ENCODE measurements around the gene MOG.
"Not testable (repeated sequence)": the region's sequence is repeated elsewhere in the genome, so short reads cannot be mapped to it uniquely, and the experiment has no call there.

MOG gene

DNA sequence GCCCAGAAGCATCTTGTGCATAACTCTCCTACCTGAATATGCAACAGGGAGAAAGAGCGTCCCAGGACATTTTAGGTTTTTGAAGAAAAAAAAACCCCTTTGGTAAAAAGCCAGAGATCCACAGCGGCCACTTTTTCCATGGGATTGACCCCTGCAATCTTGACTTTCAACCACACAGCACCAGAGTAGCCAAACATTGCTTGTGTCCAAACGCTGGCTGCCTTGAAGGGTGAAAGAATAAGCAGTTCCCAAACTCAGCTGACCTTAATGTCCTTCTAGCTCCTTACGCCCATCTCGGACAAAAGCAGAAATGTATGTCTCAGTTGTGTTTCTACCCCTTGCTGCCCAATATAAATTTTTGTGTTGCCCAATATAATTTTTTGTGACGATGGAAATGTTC, 1.2 kb upstream of the MOG start:
- no peak overlapping the region for H3K27ac Mint-ChIP-seq
- no peaks in the 10 kb centered on the region for H3K36me3 Mint-ChIP-seq (ENCODE audit: low read depth)

DNA sequence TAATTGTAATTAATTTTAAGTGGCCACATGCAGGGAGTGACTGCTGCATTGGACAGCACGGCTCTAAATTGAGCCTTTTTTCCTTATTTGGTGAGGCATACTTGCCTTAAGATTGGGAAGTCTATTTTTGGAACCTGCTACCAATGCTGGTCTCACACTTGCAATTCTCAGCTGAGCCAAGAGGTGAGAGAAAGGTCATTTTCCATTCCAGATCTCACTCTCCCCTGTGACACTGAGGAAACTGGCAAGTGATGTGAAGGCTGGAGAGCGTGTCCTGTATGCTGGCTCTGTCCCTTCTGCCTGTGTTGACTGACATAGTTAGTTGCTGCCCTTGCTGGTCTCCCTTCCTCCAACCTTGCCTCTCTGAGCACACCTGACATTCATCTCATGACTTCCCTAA, 735 bp upstream of the MOG start:
- H3K9me3 Mint-ChIP-seq, result no peaks in the 10 kb centered on the region
- no peak overlapping the region for H3K27ac Mint-ChIP-seq
- no peak overlapping the region for H3K4me3 Mint-ChIP-seq
- DNase-seq, result no peak
- H3K27me3 Mint-ChIP-seq, result peaks cover 30% of the 10 kb centered on the region
- peaks cover 2% of the 10 kb centered on the region for H3K4me1 Mint-ChIP-seq (ENCODE audit: low read depth)
- no peaks in the 10 kb centered on the region for H3K36me3 Mint-ChIP-seq (ENCODE audit: low read depth)

More for the DNA sequence above, 1.2 kb upstream of the MOG start:
- Mint-ChIP-seq H3K4me1 (ENCODE audit: low read depth) (peaks cover 2% of the 10 kb centered on the region), H3K27me3 (peaks cover 25% of the 10 kb centered on the region), H3K4me3 (no peak overlapping the region), H3K9me3 (no peaks in the 10 kb centered on the region)
- DNase-seq, result no peak

DNA sequence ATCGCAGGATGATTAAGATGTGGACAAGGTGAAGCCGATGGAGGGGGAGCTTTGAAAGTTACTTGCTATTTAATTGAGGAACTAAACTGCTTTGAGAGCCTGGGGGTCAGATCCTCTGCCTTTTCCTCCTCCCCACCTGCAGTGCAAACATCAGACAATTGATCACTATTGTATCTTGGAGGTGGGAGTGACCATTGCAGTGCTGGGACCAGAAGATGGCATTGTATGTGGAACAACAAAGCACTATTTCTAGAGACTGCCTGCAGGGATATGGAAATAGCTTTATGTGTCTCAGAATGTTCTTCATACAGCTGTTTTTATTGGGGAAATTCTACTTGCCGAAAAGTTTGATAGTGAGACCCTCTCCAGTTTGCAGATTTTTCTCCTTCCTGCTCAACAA, 4.2 kb downstream of the MOG start:
- Mint-ChIP-seq H3K27me3 (peaks cover 48% of the 10 kb centered on the region), H3K4me1 (ENCODE audit: low read depth) (no peaks in the 10 kb centered on the region), H3K4me3 (no peak overlapping the region), H3K36me3 (ENCODE audit: low read depth) (no peaks in the 10 kb centered on the region), H3K27ac (no peak overlapping the region), H3K9me3 (no peaks in the 10 kb centered on the region)
- DNase-seq, result no peak

DNA sequence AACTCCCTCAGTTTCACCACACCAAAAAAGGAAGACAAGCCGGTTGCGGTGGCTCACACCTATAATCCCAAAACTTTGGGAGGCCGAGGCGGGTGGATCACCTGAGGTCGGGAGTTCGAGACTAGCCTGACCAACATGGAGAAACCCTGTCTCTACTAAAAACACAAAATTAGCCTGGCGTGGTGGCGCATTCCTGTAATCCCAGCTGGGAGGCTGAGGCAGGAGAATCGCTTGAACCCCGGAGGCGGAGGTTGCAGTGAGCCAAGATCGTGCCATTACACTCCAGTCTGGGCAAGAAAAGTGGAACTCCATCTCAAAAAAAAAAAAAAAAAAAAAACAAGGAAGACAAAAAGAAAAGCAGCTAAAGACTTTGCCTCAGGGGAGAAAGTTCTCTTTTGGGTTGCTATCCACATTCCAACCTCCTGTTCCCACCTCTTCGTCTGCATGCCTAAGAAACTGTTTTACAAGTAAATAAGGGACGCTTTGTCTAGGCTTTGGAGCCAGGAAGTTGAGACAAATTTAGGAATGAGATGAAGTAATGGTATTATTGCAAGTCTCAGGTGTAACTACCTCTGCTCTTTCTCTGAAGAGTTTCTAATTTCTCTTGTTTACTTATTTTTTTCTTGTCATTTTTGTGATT, 4.7 kb downstream of the MOG start:
- DNase-seq; H3K9me3 Mint-ChIP-seq; H3K27ac Mint-ChIP-seq; H3K36me3 Mint-ChIP-seq (ENCODE audit: low read depth); H3K4me1 Mint-ChIP-seq (ENCODE audit: low read depth); H3K4me3 Mint-ChIP-seq: not testable (repeated sequence)
- H3K27me3 Mint-ChIP-seq, result peaks cover 48% of the 10 kb centered on the region

DNA sequence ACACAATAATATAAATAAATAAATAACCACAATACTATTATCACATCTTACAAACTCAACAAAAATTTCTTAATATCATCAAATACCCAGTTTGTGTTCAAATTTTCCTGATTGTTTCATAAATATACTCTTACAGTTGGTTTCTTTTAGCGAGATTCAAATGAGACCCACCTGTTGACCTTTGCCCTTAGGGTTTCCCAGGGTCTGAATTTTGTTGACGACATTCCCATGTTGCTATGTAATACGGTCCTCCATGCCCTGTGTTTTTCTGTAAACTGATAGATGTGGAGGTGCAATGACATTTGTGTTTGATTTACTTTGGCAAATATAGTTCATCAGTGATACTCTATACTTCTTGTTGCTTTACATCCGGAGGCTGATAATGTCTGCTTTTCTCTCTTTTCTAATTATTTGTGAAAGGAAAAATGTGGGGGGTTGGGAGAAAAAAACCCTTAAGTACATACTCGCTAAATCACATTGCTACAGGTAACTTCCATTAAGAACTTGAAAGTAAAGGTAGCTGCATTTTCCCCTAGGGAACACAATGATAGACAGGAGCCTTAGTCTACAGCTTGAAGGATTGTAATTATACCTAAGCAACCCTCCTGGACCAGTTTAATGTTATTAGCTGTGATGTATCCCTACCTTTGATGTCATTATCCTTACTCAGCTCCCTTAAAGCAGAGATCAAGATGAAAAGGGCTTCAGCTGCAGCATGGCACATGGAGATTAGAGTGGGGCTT, 6.6 kb downstream of the MOG start:
- Mint-ChIP-seq H3K4me3 (no peak overlapping the region), H3K27ac (no peak overlapping the region), H3K27me3 (peaks cover 54% of the 10 kb centered on the region), H3K9me3 (no peaks in the 10 kb centered on the region), H3K4me1 (ENCODE audit: low read depth) (no peaks in the 10 kb centered on the region), H3K36me3 (ENCODE audit: low read depth) (no peaks in the 10 kb centered on the region)
- DNase-seq, result no peak

DNA sequence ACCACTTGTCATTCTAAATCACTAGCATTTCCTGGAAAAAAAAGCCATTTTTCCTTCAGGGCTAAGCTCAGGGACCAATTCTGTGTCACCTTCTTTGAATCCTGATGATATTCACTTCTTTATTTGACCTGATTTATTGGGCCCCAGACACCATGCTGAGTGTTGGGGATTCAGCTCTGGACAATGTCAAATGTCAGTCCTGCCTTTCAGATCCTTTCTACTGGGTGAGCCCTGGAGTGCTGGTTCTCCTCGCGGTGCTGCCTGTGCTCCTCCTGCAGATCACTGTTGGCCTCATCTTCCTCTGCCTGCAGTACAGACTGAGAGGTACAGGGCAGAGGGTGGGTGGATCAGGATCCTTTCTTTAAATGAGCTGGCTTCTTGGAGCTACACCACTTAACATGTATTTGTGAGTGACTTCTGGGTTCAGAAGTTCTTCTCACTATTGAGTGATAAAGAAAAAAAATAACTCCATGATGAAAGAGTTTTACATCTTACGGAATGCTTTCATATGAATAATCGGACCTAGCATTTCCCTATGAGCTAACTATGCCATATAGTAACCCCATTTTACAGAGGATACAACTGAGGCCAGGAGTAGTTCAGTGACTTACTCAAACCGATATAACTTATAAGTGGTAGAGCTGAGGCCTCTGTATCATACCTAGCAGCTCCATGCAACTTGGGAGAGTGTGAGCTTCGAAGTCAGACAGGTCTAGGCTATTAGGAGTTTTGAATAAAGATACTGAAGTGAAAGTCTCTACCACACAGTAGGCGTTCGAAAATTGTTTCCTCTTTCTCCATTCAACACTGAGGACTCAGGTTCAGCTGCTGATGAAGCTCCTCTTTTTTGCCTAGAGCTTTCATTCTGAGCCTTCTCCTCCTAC, 9.3 kb downstream of the MOG start:
- H3K4me3 Mint-ChIP-seq, result no peak overlapping the region
- H3K4me1 Mint-ChIP-seq (ENCODE audit: low read depth), result no peaks in the 10 kb centered on the region
- no peaks in the 10 kb centered on the region for H3K9me3 Mint-ChIP-seq
- no peaks in the 10 kb centered on the region for H3K36me3 Mint-ChIP-seq (ENCODE audit: low read depth)
- H3K27me3 Mint-ChIP-seq, result peaks cover 50% of the 10 kb centered on the region
- DNase-seq, result no peak
- no peak overlapping the region for H3K27ac Mint-ChIP-seq

DNA sequence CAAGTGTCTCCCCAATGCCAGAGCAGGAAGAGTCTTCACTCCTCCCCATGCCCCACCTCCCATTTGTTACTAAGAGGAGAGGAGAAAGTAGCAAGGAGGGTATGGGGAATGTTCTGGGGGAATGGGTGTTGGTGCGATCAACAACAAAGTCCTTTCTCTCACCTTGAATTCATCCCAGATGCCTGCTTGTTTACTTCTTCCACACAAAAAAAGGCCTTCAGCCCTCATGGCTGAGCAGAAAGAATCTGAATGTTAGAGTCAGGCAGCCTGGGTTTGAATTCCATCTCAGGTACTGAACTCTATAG, 9.9 kb downstream of the MOG start:
- Mint-ChIP-seq H3K27me3 (peaks cover 51% of the 10 kb centered on the region), H3K27ac (no peak overlapping the region), H3K36me3 (ENCODE audit: low read depth) (no peaks in the 10 kb centered on the region), H3K9me3 (no peaks in the 10 kb centered on the region), H3K4me1 (ENCODE audit: low read depth) (no peaks in the 10 kb centered on the region), H3K4me3 (no peak overlapping the region)
- DNase-seq, result no peak

DNA sequence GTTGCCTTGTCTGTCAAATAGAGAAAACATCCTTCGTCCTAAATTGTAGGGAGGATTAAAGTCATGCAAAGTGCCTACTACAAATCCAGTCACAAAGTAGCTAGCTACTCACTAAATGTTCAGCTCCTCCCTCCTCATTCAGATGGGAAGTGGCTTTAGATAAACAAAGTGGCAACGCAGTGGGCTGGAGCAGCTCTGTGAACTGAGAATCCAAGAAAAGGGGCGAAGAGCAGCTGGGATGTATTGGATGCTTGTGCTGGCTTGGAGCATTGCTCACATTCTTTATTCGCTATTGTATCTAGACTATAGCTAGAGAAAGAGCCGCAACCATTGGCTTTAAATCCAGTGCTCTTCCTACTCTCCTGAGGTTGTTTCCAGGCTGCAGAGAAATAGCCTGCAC, 10.3 kb downstream of the MOG start:
- no peak overlapping the region for H3K4me3 Mint-ChIP-seq
- DNase-seq, result no peak
- H3K9me3 Mint-ChIP-seq, result no peaks in the 10 kb centered on the region
- peaks cover 48% of the 10 kb centered on the region for H3K27me3 Mint-ChIP-seq
- no peaks in the 10 kb centered on the region for H3K36me3 Mint-ChIP-seq (ENCODE audit: low read depth)
- no peak overlapping the region for H3K27ac Mint-ChIP-seq
- H3K4me1 Mint-ChIP-seq (ENCODE audit: low read depth), result no peaks in the 10 kb centered on the region

DNA sequence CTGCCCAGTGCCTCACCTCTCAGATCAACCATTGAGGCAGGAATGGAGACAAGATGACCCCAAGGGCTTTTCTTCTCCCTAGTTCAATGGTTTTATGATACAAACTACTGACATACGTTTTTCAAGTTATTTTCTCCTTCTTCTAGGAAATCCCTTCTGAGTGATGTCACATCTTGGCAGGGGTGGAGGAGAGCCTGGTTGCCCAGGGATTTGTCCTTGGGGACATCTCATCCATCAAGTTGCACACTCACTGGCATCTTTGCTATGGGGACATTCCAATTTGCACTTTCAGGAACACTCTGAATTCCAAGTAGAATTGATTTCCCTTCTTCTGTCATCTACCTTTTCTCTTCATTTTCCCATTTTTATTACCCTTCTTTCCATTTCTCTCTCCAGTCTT, 14.1 kb downstream of the MOG start:
- Mint-ChIP-seq H3K36me3 (ENCODE audit: low read depth) (no peaks in the 10 kb centered on the region), H3K4me1 (ENCODE audit: low read depth) (no peaks in the 10 kb centered on the region), H3K4me3 (no peak overlapping the region), H3K9me3 (no peaks in the 10 kb centered on the region), H3K27ac (no peak overlapping the region), H3K27me3 (peaks cover 34% of the 10 kb centered on the region)
- DNase-seq, result no peak

DNA sequence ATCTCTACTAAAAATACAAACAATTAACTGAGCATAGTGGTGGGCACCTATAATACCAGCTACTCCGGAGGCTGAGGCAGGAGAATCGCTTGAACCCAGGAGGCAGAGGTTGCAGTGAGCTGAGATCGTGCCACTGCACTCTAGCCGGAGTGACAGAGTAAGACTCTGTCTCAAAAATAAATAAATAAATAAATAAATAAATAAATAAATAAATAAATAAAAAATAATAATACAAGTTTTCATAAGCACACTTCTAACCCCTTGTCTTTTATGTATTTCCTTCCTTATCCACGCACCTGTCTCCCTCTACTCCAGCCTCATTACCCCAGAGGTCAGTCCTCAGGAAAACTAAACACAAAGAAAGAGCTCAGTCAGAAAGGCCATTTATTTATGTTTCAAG, 15.2 kb downstream of the MOG start:
- not testable (repeated sequence) for H3K9me3 Mint-ChIP-seq; H3K36me3 Mint-ChIP-seq (ENCODE audit: low read depth); H3K27ac Mint-ChIP-seq; H3K4me1 Mint-ChIP-seq (ENCODE audit: low read depth); H3K4me3 Mint-ChIP-seq; DNase-seq
- H3K27me3 Mint-ChIP-seq, result peaks cover 31% of the 10 kb centered on the region

DNA sequence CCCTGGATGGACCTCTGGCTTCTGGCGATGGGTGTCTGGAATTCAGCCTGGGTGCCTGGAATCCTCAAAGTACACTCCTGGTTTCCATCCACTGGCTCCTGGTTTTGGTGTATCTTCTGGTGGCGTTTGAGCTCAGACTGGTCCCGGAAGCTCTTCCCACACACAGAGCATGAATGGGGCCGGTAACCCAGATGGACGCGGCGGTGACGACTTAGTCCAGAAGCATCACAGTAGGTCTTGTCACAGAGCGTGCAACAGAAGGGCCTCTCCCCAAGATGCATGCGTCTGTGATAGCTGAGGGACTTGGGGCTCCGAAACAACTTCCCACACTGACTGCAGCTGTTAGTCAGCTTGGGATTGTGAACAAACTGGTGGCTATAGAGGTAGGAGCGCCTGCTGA, 16.3 kb downstream of the MOG start:
- DNase-seq, result no peak
- H3K4me1 Mint-ChIP-seq (ENCODE audit: low read depth), result peaks cover 4% of the 10 kb centered on the region
- peaks cover 22% of the 10 kb centered on the region for H3K27me3 Mint-ChIP-seq
- H3K36me3 Mint-ChIP-seq (ENCODE audit: low read depth), result no peaks in the 10 kb centered on the region
- no peak overlapping the region for H3K27ac Mint-ChIP-seq
- no peaks in the 10 kb centered on the region for H3K9me3 Mint-ChIP-seq
- H3K4me3 Mint-ChIP-seq, result no peak overlapping the region

DNA sequence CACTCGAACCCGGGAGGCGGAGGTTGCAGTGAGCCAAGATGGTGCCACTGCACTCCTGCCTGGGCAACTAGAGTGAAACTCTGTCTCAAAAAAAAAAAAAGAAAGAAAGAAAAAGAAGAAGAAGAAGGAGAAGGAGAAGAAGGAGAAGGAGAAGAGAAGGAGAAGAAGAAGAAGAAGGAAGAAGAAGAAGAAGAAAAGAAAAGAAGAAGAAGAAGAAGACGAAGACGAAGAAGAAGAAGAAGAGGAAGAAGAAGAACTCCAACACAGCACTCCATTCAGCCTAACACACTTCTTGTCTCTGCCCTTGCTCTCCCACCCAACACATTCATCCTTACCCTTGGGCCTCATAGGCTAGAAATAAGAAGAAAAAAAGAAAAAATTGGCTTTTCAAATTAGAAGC, 17.1 kb downstream of the MOG start:
- Mint-ChIP-seq H3K4me1 (ENCODE audit: low read depth) (peaks cover 4% of the 10 kb centered on the region), H3K36me3 (ENCODE audit: low read depth) (no peaks in the 10 kb centered on the region), H3K27me3 (peaks cover 23% of the 10 kb centered on the region), H3K27ac (no peak overlapping the region), H3K4me3 (no peak overlapping the region), H3K9me3 (no peaks in the 10 kb centered on the region)
- DNase-seq, result no peak

DNA sequence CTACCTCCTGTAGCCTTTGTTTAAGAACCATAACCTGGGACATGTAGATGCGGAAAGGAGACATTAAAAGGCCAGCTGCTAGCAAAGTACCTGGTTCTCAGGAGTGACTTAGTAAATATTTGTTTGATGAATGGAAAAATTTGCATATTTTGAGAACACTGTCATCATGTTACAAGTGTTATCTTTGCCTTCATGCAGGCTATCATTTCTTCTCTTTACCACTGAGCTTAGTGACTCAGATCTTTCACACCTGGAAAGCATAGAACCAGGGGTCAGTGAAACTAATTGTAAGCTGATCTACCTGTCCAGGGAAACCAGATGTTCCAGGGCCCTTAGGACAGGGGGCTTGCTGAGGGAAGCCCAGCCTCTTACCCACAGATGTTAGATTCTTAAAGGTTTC, 18.7 kb downstream of the MOG start:
- no peak overlapping the region for H3K27ac Mint-ChIP-seq
- peaks cover 23% of the 10 kb centered on the region for H3K27me3 Mint-ChIP-seq
- H3K4me3 Mint-ChIP-seq, result no peak overlapping the region
- DNase-seq, result no peak
- no peaks in the 10 kb centered on the region for H3K36me3 Mint-ChIP-seq (ENCODE audit: low read depth)
- H3K9me3 Mint-ChIP-seq, result no peaks in the 10 kb centered on the region
- peaks cover 4% of the 10 kb centered on the region for H3K4me1 Mint-ChIP-seq (ENCODE audit: low read depth)

DNA sequence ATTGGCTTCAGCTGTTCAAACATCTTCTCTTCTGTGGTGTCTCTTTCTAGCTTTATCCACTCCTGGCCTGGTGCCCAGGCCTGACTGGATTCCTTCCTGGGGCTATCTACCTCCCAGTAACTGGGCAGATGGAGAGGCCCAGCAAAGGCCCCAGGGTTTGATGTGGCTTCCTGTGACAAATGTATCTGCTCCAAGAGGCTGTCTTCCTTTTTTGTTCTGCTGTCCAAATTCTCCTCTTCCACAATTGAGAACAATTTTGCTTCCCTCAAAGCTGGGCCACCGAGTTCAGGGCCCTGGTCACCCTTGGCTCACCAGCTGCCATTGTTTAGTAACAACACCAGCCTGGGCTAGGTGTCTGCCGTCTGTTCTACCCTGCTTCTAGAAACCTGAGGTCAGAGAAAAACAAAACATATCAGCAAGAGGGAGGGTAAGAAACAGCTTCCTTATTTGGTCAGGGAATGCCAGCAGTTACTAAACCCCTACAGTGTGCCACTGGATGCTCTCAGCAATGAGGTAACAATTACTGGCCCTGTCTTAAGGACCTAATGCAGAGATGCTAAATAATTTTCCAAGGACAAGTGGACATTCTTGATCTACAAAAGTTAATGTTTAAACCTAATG, 20.2 kb downstream of the MOG start:
- Mint-ChIP-seq H3K36me3 (ENCODE audit: low read depth) (no peaks in the 10 kb centered on the region), H3K27me3 (peaks cover 16% of the 10 kb centered on the region), H3K4me3 (no peak overlapping the region), H3K4me1 (ENCODE audit: low read depth) (peaks cover 4% of the 10 kb centered on the region), H3K27ac (no peak overlapping the region), H3K9me3 (no peaks in the 10 kb centered on the region)
- DNase-seq, result no peak

DNA sequence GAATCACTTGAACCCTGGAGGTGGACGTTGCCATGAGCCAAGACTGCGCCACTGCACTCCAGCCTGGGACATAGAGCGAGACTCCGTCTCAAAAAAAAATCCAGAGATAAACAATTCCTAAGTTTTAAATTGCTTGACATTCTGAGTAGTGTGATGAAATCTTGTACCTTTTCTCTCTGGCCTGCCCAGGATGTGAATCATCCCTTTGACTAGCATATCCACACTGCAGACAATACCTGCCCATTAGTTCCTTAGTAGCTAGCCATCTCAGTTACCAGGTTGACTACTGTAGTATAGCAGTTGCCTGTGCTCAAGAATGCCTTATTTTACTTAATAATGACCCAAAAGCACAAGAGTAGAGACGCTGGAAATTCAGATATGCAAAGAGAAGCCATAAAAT, 21.2 kb downstream of the MOG start:
- Mint-ChIP-seq H3K4me1 (ENCODE audit: low read depth) (peaks cover 4% of the 10 kb centered on the region), H3K4me3 (no peak overlapping the region), H3K27ac (no peak overlapping the region), H3K27me3 (peaks cover 13% of the 10 kb centered on the region), H3K36me3 (ENCODE audit: low read depth) (no peaks in the 10 kb centered on the region), H3K9me3 (no peaks in the 10 kb centered on the region)
- no peak for DNase-seq

Data from activated T-cell treated with anti-CD3 and anti-CD28 coated beads, Interleukin-2, amount 50 U/mL, for 24 hours (primary cell).